ENCODE measurements around the gene USP17L12.
"Not testable (repeated sequence)": the region's sequence is repeated elsewhere in the genome, so short reads cannot be mapped to it uniquely, and the experiment has no call there.

DNA sequence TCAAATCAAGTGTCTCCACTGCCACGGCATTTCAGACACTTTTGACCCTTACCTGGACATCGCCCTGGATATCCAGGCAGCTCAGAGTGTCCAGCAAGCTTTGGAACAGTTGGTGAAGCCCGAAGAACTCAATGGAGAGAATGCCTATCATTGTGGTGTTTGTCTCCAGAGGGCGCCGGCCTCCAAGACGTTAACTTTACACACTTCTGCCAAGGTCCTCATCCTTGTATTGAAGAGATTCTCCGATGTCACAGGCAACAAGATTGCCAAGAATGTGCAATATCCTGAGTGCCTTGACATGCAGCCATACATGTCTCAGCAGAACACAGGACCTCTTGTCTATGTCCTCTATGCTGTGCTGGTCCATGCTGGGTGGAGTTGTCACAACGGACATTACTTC, 10.3 kb downstream of the USP17L12 start:
- TF ChIP-seq POLR2A (IDR thresholded peaks at IDR 0.05), result not testable (repeated sequence)
- TF ChIP-seq, protein P1, sequence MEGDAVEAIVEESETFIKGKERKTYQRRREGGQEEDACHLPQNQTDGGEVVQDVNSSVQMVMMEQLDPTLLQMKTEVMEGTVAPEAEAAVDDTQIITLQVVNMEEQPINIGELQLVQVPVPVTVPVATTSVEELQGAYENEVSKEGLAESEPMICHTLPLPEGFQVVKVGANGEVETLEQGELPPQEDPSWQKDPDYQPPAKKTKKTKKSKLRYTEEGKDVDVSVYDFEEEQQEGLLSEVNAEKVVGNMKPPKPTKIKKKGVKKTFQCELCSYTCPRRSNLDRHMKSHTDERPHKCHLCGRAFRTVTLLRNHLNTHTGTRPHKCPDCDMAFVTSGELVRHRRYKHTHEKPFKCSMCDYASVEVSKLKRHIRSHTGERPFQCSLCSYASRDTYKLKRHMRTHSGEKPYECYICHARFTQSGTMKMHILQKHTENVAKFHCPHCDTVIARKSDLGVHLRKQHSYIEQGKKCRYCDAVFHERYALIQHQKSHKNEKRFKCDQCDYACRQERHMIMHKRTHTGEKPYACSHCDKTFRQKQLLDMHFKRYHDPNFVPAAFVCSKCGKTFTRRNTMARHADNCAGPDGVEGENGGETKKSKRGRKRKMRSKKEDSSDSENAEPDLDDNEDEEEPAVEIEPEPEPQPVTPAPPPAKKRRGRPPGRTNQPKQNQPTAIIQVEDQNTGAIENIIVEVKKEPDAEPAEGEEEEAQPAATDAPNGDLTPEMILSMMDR (IDR thresholded peaks at IDR 0.05), result not testable (repeated sequence)

All from adrenal gland (tissue), 5 donors.